A549 treated with RU486 at 1 μM for 4 hours (cell line): ENCODE measurements around the gene PNPT1. TPM values are rescaled to one million over a fixed set of nuclear protein-coding genes. Genes with fewer than 3 reads are reported as not detected.

Experiments
- total RNA-seq: library from RNA; stranded (reverse); fragments of 200-300 nt; extraction: Qiagen RNA extraction; gene quantifications from 5 replicates; pipeline ENCODE4 v1.2.3, GENCODE V29; 2022; ENCODE audit warnings: low read depth

The PNPT1 gene
- total RNA-seq = 27.0 to 52.3 TPM (median 33.5 TPM) in 5 replicates

DNA sequence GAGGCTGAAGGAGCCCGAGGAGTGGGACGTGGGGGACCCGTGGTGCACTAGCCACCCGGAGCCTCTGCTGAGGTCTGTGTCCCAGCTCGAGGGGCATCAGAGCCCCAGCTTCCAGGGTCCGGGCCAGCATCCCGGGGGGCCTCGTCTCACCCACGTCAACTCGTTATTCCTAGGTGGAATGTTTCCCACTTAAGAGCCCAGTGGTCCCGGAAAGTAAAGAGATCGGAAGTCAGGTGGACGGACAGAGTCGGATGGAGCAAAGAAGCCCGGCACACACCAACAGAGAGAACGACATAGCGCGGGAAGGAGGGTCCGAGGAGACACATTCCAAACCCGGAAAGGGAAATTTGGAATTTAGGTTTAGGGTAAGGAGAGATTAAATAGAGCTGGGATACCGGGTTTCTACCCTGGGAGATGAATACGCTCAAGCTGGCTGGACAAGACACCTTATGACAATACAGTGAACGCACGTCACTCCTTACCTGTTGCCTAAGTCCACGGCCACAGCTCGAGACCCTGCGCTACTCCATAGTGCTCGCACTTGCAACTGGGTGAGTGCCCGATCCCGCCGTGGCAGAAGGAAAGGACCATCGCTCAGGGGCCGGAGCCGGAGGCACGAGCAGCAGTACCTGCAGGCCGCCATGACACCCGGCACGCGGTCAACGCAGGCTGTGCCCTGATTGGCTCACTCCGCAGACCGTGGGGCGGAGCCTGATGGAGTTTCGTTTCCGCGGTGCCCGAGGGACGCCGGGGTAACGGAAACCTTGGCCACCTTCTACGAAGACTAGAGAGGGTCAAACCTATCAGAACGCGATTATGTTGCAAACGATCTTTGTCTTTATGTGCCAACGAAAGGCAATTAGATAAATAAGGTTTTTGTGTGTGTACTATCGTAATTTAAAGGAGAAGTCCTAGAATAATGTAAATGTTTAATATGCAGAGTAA, at the start of gene PNPT1:
TSS of gene PNPT1 (minus strand) at position 664 of the 945 bp plus-strand sequence. CDS start at position 643, 21 bp downstream.

DNA sequence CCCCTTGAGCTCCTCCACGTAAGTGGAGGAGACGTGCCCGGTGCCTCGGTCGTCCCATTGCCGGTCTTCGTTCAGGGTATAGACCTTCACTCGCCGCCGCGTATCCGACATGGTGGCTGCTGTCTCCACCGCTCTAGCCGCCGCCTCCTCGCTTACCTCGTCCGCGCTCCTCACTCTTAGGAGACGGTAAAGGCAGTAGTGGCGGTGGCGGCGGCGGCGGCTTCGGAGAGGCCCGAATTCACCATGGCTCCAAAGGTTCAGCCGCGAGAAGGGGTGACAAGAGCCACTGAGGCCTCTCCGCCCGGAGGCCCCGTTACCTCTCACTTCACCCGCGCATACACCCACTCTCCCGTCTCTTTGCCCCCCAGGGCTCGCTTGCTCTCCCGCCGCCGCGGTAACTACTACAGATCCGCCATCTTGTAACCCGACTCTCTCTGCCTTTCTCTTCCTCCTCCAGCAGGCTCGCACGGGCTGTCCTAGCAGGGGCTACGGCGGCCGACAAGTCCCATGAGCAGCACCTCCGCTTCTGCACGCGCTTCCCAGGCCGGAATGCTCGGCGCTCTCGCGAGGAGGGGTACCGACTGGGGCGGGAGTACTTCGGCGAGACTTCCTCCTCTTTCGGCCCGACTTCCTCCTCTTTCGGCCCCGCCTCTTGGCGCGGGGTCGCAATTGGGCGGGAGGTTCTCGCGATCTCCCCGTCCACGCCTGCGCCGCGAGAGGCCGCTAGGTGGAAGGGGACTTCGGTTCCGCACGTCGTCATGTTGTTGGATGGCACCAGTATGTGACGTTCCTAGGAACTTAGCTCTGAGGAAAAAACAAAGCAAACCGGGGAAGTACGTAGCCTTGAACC, 76.2 kb downstream of the PNPT1 start, which contains the start of gene PPP4R3B:
TSS of gene PPP4R3B (minus strand) at position 448 of the 850 bp plus-strand sequence. CDS start at position 111, 337 bp downstream.

Other genes with a start within 250 kb of the PNPT1 start
- 46.9 to 54.7 TPM (median 50.7 TPM) in 5 replicates for gene CFAP36, start 174.1 kb downstream of the PNPT1 start, total RNA-seq
- gene PPP4R3B, start 76.2 kb downstream of the PNPT1 start, total RNA-seq = 18.2 to 36.7 TPM (median 32.3 TPM) in 5 replicates
- 31.1 to 51.4 TPM (median 40.9 TPM) in 5 replicates for gene EFEMP1, start 229.9 kb upstream of the PNPT1 start, total RNA-seq